SK-N-SH (cell line): ENCODE results near the gene FCMR. TPM values are rescaled to one million over a fixed set of nuclear protein-coding genes. Genes with fewer than 3 reads are reported as not detected.

ENCODE experiments used
- CTCF ChIA-PET: fragments of 300-600, 350-600 bp; formaldehyde crosslinking; extraction: SDS; loops from one replicate; lab custom pipeline; 2021; lab: Yijun Ruan, JAX
- POLR2A ChIA-PET: fragments of 350-600 bp; sonication (Branson Sonifier 250); formaldehyde crosslinking; extraction: SDS; loops from one replicate; lab custom pipeline; 2020; ENCODE audit warnings: antibody characterized with exemption, inconsistent platforms; lab: Yijun Ruan, JAX
- DNase-seq: peaks from one replicate; pipeline ENCODE4 v3.0.0; 2012
- H2AFZ ChIP-seq: fragments of 200-600 bp; sonication (generic); 2 replicates; pipeline ENCODE4 v1.8.1; 2016; ENCODE audit warnings: antibody characterized with exemption, mild to moderate bottlenecking, low read depth
- H3F3A ChIP-seq: fragments of 200-600 bp; sonication (generic); replicated peaks from 2 replicates; pipeline ENCODE3; 2016; ENCODE audit warnings: antibody characterized with exemption, mild to moderate bottlenecking; ENCODE audit not compliant: insufficient read depth
- H3K27ac ChIP-seq, 2 experiments: fragments of 200-500 bp in 1 of 2; fragments of 200-600 bp in 1 of 2; sonication (Bioruptor generic) in 1 of 2; sonication (generic), shearing (Covaris generic) in 1 of 2; 2 replicates each; pipeline versions ENCODE4 v1.5.1 to v1.6.1; 2014 to 2016; ENCODE audit warnings: low read depth in 2 of 2, inconsistent platforms in 1 of 2, low read length in 1 of 2, mild to moderate bottlenecking in 1 of 2, mixed read lengths in 1 of 2
- H3K27me3 ChIP-seq: fragments of 200-600 bp; sonication (generic), shearing (Covaris generic); 2 replicates; pipeline ENCODE4 v1.6.1; 2016; ENCODE audit warnings: mixed run types; ENCODE audit not compliant: insufficient read depth
- H3K36me3 ChIP-seq, 2 experiments: fragments of 200-500 bp in 1 of 2; fragments of 200-600 bp in 1 of 2; sonication (Bioruptor generic) in 1 of 2; sonication (generic) in 1 of 2; replicated peaks in 1 of 2; 2 replicates each; pipeline versions ENCODE3 to v1.5.1; 2014 to 2016; ENCODE audit warnings: low read length in 1 of 2, mild to moderate bottlenecking in 1 of 2; ENCODE audit not compliant: insufficient read depth in 2 of 2, control insufficient read depth in 1 of 2
- H3K4me1 ChIP-seq, 2 experiments: fragments of 200-500 bp in 1 of 2; fragments of 200-600 bp in 1 of 2; sonication (Bioruptor generic) in 1 of 2; sonication (generic), shearing (Covaris generic) in 1 of 2; 2 replicates each; pipeline versions ENCODE4 v1.5.1 to v1.6.1; 2014 to 2016; ENCODE audit warnings: low read depth in 1 of 2, low read length in 1 of 2, mixed run types in 1 of 2; ENCODE audit not compliant: insufficient read depth in 2 of 2, control insufficient read depth in 1 of 2
- H3K4me2 ChIP-seq: fragments of 200-600 bp; sonication (generic), shearing (Covaris generic); 2 replicates; pipeline ENCODE4 v1.6.1; 2017; ENCODE audit warnings: mixed run types
- H3K4me3 ChIP-seq, 2 experiments: fragments of 200-500 bp in 1 of 2; fragments of 200-600 bp in 1 of 2; sonication (Bioruptor generic) in 1 of 2; sonication (generic), shearing (Covaris generic) in 1 of 2; 2 replicates each; pipeline versions ENCODE4 v1.5.1 to v1.8.1; 2014 to 2016; ENCODE audit warnings: low read depth in 2 of 2, inconsistent platforms in 1 of 2, low read length in 1 of 2, mild to moderate bottlenecking in 1 of 2, mixed read lengths in 1 of 2, moderate library complexity in 1 of 2
- H3K79me2 ChIP-seq: fragments of 200-600 bp; sonication (generic); 2 replicates; pipeline ENCODE4 v1.8.1; 2017; ENCODE audit warnings: mild to moderate bottlenecking; ENCODE audit not compliant: insufficient read depth
- H3K9ac ChIP-seq: fragments of 200-600 bp; sonication (generic); 2 replicates; pipeline ENCODE4 v1.6.1; 2017; ENCODE audit warnings: mixed run types
- H3K9me2 ChIP-seq: fragments of 200-600 bp; sonication (generic); 2 replicates; pipeline ENCODE4 v1.6.1; 2017; ENCODE audit warnings: mixed run types
- H3K9me3 ChIP-seq: fragments of 200-600 bp; sonication (generic); 2 replicates; pipeline ENCODE4 v1.6.1; 2017; ENCODE audit warnings: mixed run types, mild to moderate bottlenecking, moderate library complexity
- H4K20me1 ChIP-seq: fragments of 200-600 bp; sonication (generic); 2 replicates; pipeline ENCODE4 v1.6.1; 2017; ENCODE audit warnings: mild to moderate bottlenecking, mixed run types; ENCODE audit not compliant: insufficient read depth
- CHD2 ChIP-seq: fragments of 150-350 bp; IDR thresholded peaks from 2 replicates; pipeline ENCODE4 v1.6.1; 2018; ENCODE audit warnings: low read length; ENCODE audit not compliant: partially characterized antibody
- EP300 ChIP-seq, 2 experiments: IDR thresholded peaks; 2 replicates each; pipeline versions ENCODE4 v1.4.0 to v1.6.1; 2012; ENCODE audit warnings: borderline replicate concordance in 1 of 2, low read depth in 1 of 2, low read length in 1 of 2
- FOXJ3 ChIP-seq: sonication (generic); formaldehyde crosslinking; IDR thresholded peaks from 2 replicates; pipeline ENCODE4 v1.5.1; 2020; ENCODE audit warnings: mild to moderate bottlenecking, missing genetic modification reagents
- GATA2 ChIP-seq: sonication (generic); formaldehyde crosslinking; IDR thresholded peaks from 2 replicates; pipeline ENCODE4 v1.5.0; 2020; ENCODE audit warnings: mild to moderate bottlenecking, missing genetic modification reagents
- JUND ChIP-seq: IDR thresholded peaks from 2 replicates; pipeline ENCODE4 v1.4.0; 2012
- MEF2A ChIP-seq: IDR thresholded peaks from 2 replicates; pipeline ENCODE4 v1.4.0; 2012; ENCODE audit warnings: low read depth, borderline replicate concordance
- MXI1 ChIP-seq: IDR thresholded peaks from 2 replicates; pipeline ENCODE4 v1.6.1; 2012; ENCODE audit warnings: mild to moderate bottlenecking, low read depth, low read length, improper control_type of control experiment
- NFIC ChIP-seq: IDR thresholded peaks from 2 replicates; pipeline ENCODE4 v1.4.0; 2012; ENCODE audit warnings: borderline replicate concordance
- PBX3 ChIP-seq: IDR thresholded peaks from 2 replicates; pipeline ENCODE4; 2012
- POLR2AphosphoS5 ChIP-seq: IDR thresholded peaks from 2 replicates; pipeline ENCODE4 v1.6.1; 2012; ENCODE audit warnings: low read depth, low read length
- RAD21 ChIP-seq: IDR thresholded peaks from 2 replicates; pipeline ENCODE4 v1.6.1; 2012; ENCODE audit warnings: mild to moderate bottlenecking, low read length
- RCOR1 ChIP-seq: fragments of 150-350 bp; IDR thresholded peaks from 2 replicates; pipeline ENCODE4 v1.6.1; 2017; ENCODE audit warnings: antibody characterized with exemption, low read length
- REST ChIP-seq: IDR thresholded peaks from 2 replicates; pipeline ENCODE4 v1.6.1; 2012; ENCODE audit warnings: mild to moderate bottlenecking, low read depth, low read length, moderate library complexity
- RFX5 ChIP-seq: IDR thresholded peaks from 2 replicates; pipeline ENCODE4 v1.6.1; 2012; ENCODE audit warnings: mild to moderate bottlenecking, improper control_type of control experiment, low read length
- SIN3A ChIP-seq: IDR thresholded peaks from 2 replicates; pipeline ENCODE4 v1.6.1; 2012; ENCODE audit warnings: low read depth, mild to moderate bottlenecking, low read length, moderate library complexity, borderline replicate concordance
- TAF1 ChIP-seq: IDR thresholded peaks from 2 replicates; pipeline ENCODE4 v1.6.1; 2012; ENCODE audit warnings: low read depth, mild to moderate bottlenecking, low read length, moderate library complexity, borderline replicate concordance
- ZBTB33 ChIP-seq: IDR thresholded peaks from 2 replicates; pipeline ENCODE4 v1.4.0; 2012; ENCODE audit warnings: low read depth, borderline replicate concordance
- WGBS: methylation state at CpG from one replicate; pipeline ENCODE4 v1.1.6; 2017; ENCODE audit warnings: low lambda C conversion rate; 5-methylcytosine and 5-hydroxymethylcytosine counted together
- polyA plus RNA-seq, 3 experiments: library from polyadenylated mRNA; depleted of rRNA; stranded (reverse); fragments of >200 nt; gene quantifications; 2 replicates each; pipeline ENCODE4 v1.2.3, GENCODE V29; 2012
- TF ChIP-seq, protein P1 (sequence below): IDR thresholded peaks from 2 replicates; pipeline ENCODE4 v1.4.0; 2012; ENCODE audit warnings: low read depth
- TF ChIP-seq, protein P2 (sequence below): fragments of 200-600 bp; sonication (generic); IDR thresholded peaks from 2 replicates; pipeline ENCODE4 v1.6.1; 2017; ENCODE audit warnings: antibody characterized with exemption, mild to moderate bottlenecking, moderate library complexity

FCMR gene
- polyA plus RNA-seq, 1 of the 3 experiments (the other 2 are of a cell fraction) = 0.15 TPM

GRCh38 chr1:206882555-206882954, 39.2 kb downstream of the FCMR start:
- H2AFZ ChIP-seq = no peak overlapping the region
- POLR2A ChIA-PET = no interaction called here
- H4K20me1 ChIP-seq = no peaks in the 10 kb centered on the region
- no peaks in the 10 kb centered on the region for H3K36me3 ChIP-seq
- CTCF ChIA-PET = no interaction called here
- H3K9ac ChIP-seq = no peak overlapping the region
- H3K9me2 ChIP-seq = no peaks in the 10 kb centered on the region
- no peak overlapping the region for H3K4me3 ChIP-seq
- H3K4me1 ChIP-seq = no peaks in the 10 kb centered on the region
- no peaks in the 10 kb centered on the region for H3K79me2 ChIP-seq
- no peak overlapping the region for H3K4me2 ChIP-seq
- no peaks in the 10 kb centered on the region; the same call in 1 of the 2 replicates for H3K9me3 ChIP-seq
- no peaks in the 10 kb centered on the region for H3F3A ChIP-seq
- WGBS = 24% methylated on average over 3 of the region's 3 CpGs
- DNase-seq = no peak
- TF ChIP-seq JUND = no peak
- no peak for TF ChIP-seq SIN3A
- TF ChIP-seq POLR2AphosphoS5 = no peak
- TF ChIP-seq TAF1 = no peak
- no peak for TF ChIP-seq FOXJ3 (CRISPR knock-in tag)
- TF ChIP-seq NFIC = no peak
- TF ChIP-seq RAD21 = no peak
- no peak for TF ChIP-seq CHD2
- TF ChIP-seq, protein P1, sequence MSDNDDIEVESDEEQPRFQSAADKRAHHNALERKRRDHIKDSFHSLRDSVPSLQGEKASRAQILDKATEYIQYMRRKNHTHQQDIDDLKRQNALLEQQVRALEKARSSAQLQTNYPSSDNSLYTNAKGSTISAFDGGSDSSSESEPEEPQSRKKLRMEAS = no peak
- H3K27me3 ChIP-seq = 0 out of 2 replicates have a peak, but pooled peaks cover 5% of the 10 kb centered on the region
- no peak overlapping the region for H3K27ac ChIP-seq

GRCh38 chr1:206880314-206880713, 41.4 kb downstream of the FCMR start:
- 20% methylated on average over 3 of the region's 3 CpGs for WGBS
- H3K27me3 ChIP-seq = no peaks in the 10 kb centered on the region
- H3K4me1 ChIP-seq = no peaks in the 10 kb centered on the region
- H4K20me1 ChIP-seq = no peaks in the 10 kb centered on the region
- CTCF ChIA-PET = interaction anchor here (1.3 kb wide), 1 partner anchor 154 kb away, joined by 4 read pairs; no protein-coding TSS in a partner anchor
- no peaks in the 10 kb centered on the region for H3K9me2 ChIP-seq
- no peak overlapping the region for H3K27ac ChIP-seq
- H3K9me3 ChIP-seq = no peaks in the 10 kb centered on the region; the same call in 1 of the 2 replicates
- no peaks in the 10 kb centered on the region for H3F3A ChIP-seq
- no peak overlapping the region for H3K4me2 ChIP-seq
- no peak overlapping the region for H2AFZ ChIP-seq
- no peak overlapping the region for H3K9ac ChIP-seq
- DNase-seq = no peak
- H3K79me2 ChIP-seq = no peaks in the 10 kb centered on the region
- H3K36me3 ChIP-seq = no peaks in the 10 kb centered on the region
- H3K4me3 ChIP-seq = no peak overlapping the region
- POLR2A ChIA-PET = no interaction called here
- TF ChIP-seq MXI1 (no peak), EP300 (IDR thresholded peaks at IDR 0.05; ENCODE audit: borderline replicate concordance in 1 of 2, low read depth in 1 of 2, low read length in 1 of 2) (no peak), MEF2A (no peak), GATA2 (CRISPR knock-in tag) (no peak), RFX5 (no peak), FOXJ3 (CRISPR knock-in tag) (no peak), NFIC (no peak), REST (no peak), PBX3 (no peak), RCOR1 (no peak), RAD21 (no peak), ZBTB33 (no peak), CHD2 (no peak)
- TF ChIP-seq, protein P2, sequence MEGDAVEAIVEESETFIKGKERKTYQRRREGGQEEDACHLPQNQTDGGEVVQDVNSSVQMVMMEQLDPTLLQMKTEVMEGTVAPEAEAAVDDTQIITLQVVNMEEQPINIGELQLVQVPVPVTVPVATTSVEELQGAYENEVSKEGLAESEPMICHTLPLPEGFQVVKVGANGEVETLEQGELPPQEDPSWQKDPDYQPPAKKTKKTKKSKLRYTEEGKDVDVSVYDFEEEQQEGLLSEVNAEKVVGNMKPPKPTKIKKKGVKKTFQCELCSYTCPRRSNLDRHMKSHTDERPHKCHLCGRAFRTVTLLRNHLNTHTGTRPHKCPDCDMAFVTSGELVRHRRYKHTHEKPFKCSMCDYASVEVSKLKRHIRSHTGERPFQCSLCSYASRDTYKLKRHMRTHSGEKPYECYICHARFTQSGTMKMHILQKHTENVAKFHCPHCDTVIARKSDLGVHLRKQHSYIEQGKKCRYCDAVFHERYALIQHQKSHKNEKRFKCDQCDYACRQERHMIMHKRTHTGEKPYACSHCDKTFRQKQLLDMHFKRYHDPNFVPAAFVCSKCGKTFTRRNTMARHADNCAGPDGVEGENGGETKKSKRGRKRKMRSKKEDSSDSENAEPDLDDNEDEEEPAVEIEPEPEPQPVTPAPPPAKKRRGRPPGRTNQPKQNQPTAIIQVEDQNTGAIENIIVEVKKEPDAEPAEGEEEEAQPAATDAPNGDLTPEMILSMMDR = no peak
